NCI-H345 treated with DMSO at 0.1 percent for 48 hours (cell line): ENCODE measurements around the gene KRTAP4-6.
"Not testable (repeated sequence)": the region's sequence is repeated elsewhere in the genome, so short reads cannot be mapped to it uniquely, and the experiment has no call there.

Experiments
- DNase-seq: peaks from one replicate; lab custom pipeline; 2025; ENCODE audit not compliant: unreplicated experiment; lab: John Stamatoyannopoulos, UW

KRTAP4-6 gene

DNA sequence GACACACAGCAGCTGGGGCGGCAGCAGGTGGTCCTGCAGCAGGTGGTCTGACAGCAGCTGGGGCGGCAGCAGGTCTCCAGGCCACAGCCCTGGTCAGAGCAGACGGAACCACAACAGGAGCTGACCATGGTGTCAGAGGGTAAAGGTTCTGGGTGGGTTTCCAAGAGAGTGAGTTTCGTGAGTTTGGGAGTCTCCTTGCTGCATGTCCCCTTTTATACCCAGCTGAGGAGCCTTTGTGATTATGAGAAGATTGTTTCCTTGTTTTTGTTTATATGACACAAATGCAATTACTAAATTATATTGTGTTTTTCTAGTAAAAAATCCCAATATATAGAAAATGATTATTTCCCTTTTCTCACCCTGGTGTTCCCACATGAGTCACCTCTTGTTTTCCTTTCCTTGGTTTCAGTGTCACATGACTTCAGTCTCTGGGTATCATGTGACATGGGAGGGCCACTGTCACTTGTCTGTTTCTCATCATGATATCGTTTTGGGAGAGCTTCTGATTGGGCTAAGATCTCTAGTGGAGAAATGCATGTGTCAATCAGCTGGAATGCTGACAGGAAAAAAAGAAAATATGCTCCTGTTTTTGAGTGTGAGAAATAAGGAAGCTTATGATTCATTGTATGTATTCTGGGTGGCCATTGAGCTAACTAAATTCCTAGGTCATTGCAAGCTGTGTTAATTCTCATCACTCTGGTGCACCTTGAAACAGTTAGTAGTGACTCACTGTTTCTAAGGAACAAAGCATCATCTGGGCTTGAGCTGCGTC, at the start of gene KRTAP4-6:
KRTAP4-6 (minus strand) TSS at position 185 of the 772 bp plus-strand sequence; CDS start at position 128, 57 bp downstream.
- no peak for DNase-seq

DNA sequence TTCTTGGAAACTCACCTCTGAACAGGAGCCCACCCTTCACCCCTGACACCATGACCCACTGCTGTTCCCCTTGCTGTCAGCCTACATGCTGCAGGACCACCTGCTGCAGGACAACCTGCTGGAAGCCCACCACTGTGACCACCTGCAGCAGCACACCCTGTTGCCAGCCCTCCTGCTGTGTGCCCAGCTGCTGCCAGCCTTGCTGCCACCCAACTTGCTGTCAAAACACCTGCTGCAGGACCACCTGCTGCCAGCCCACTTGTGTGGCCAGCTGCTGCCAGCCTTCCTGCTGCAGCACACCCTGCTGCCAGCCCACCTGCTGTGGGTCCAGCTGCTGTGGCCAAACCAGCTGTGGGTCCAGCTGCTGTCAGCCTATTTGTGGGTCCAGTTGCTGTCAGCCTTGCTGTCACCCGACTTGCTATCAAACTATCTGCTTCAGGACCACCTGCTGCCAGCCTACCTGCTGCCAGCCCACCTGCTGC, 49.5 kb upstream of the KRTAP4-6 start, which contains the start of gene KRTAP9-1:
KRTAP9-1 (plus strand) TSS at position 51 of the 482 bp plus-strand sequence; CDS start at position 51, 0 bp downstream.
- not testable (repeated sequence) for DNase-seq

DNA sequence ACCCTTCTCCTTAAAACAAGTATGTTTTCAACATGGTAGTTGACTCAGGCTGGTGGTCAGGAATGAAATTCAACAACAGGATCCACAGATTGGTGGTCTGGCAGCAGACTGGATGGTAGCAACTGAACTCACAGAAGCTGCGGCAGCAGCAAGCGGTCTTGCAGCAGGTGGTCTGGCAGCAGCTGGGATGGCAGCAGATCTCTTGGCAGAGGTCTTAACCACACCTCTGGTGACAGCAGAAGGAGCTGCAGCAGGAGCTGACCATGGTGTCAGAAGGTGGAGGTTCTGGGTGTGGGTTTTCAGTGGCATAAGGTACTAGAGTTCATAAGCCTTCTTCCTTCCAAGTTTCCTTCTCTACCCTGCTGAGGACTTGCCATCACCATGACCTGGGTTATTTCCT, 46.5 kb upstream of the KRTAP4-6 start:
- DNase-seq: no peak

DNA sequence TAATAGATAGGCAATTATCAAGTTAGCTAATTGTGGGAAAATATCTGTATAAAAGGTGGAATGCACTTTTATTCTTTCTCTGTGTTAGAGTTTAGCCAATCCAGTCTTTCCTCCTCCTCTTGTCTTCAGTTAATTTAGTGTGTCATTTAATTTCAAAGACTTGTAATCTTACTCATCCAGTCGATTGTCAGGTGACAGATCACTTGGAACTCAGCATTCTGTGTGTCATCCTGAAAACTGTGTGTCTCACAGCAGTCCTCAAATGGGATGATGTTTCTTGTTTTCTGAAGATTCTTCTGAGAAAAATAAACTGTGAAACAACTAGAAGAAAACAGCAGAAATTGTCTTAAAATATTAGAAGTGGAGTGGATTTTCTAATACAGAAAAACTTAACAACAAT, 44.7 kb upstream of the KRTAP4-6 start:
- DNase-seq: no peak

GRCh38 chr17:41184480-41184961, 44.2 kb upstream of the KRTAP4-6 start, which contains the start of gene KRTAP4-1:
Gene KRTAP4-1, minus strand, starts transcription at chr17:41184911. Its CDS starts 57 bp downstream, at chr17:41184854.
- no peak for DNase-seq

GRCh38 chr17:41178843-41179616, 38.7 kb upstream of the KRTAP4-6 start:
- DNase-seq: no peak

GRCh38 chr17:41178341-41178740, 38.0 kb upstream of the KRTAP4-6 start:
- DNase-seq: no peak

GRCh38 chr17:41177727-41178271, 37.5 kb upstream of the KRTAP4-6 start, which contains the start of gene KRTAP4-2:
Gene KRTAP4-2, minus strand, starts transcription at chr17:41178221. Its CDS starts 57 bp downstream, at chr17:41178164.
- no peak for DNase-seq

- no peak for DNase-seq
These were observed 36.5 kb upstream of the KRTAP4-6 start for GRCh38 chr17:41176744-41177387.

DNA sequence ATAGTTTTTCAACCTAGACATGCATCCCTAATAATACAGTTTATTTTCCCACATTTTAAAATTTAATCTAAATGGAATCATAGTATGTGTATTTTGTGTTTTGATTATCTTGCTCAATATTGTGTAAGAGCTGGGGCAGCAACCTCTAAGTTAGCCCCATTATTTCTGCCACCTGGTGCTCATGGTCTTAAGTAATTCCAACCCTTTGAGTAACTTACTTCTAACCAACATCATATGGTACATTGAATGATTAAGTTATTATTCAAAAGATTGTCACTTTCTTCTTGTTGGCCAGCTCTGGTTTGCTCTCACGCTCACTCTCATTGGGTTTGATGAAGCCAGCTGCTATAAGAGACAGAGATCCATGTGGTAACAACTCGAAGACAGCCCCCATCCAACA, 31.5 kb upstream of the KRTAP4-6 start:
- DNase-seq: no peak

DNA sequence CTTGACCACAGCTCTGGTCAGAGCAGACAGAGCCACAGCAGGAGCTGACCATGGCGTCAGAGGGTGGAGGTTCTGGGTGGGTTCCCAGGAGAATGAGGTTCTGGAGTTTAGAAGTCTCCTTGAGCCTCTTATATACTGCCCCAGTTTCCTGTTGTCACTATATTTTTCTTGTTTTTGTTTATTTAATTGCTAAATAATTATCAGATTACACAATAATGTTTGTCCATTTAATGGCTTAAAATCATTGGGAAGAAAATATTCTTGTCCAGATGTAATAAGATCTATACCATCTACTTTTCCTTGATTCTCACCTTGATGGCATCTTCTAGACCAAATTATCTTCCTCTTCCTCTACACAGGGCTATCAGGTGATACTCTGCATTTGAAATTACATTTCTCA, 27.8 kb upstream of the KRTAP4-6 start, which contains the start of gene KRTAP4-3:
KRTAP4-3 (minus strand) TSS at position 101 of the 400 bp plus-strand sequence; CDS start at position 52, 49 bp downstream.
- no peak for DNase-seq

GRCh38 chr17:41167561-41167960, 27.2 kb upstream of the KRTAP4-6 start:
- no peak for DNase-seq

GRCh38 chr17:41163828-41164227, 23.5 kb upstream of the KRTAP4-6 start:
- DNase-seq: no peak

- DNase-seq: no peak
These were observed 20.3 kb upstream of the KRTAP4-6 start, which contains the start of gene KRTAP4-4 for GRCh38 chr17:41160648-41161047. Gene KRTAP4-4, minus strand, starts transcription at chr17:41160748. Its CDS starts 57 bp downstream, at chr17:41160691.

- DNase-seq: not testable (repeated sequence)
These were observed 19.8 kb upstream of the KRTAP4-6 start for GRCh38 chr17:41160190-41160589.

GRCh38 chr17:41153856-41154255, 13.5 kb upstream of the KRTAP4-6 start:
- no peak for DNase-seq

- no peak for DNase-seq
These were observed 11.2 kb upstream of the KRTAP4-6 start for GRCh38 chr17:41151525-41151924.

- DNase-seq: no peak
These were observed 9.7 kb upstream of the KRTAP4-6 start for GRCh38 chr17:41150026-41150425.

DNA sequence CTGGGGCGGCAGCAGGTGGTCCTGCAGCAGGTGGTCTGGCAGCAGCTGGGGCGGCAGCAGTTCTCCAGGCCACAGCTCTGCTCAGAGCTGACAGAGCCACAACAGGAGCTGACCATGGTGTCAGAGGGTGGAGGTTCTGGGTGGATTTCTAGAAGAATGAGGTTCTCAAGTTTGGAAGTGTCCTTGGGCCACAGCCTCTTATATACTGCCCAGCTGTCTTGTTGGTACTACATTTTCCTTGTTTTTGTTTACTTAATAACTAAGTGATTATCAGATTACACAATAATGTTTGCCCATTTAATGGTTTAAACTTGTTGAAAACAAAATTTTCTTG, 9.3 kb upstream of the KRTAP4-6 start, which contains the start of gene KRTAP4-5:
KRTAP4-5 (minus strand) TSS at position 174 of the 334 bp plus-strand sequence; CDS start at position 116, 58 bp downstream.
- DNase-seq: no peak

DNA sequence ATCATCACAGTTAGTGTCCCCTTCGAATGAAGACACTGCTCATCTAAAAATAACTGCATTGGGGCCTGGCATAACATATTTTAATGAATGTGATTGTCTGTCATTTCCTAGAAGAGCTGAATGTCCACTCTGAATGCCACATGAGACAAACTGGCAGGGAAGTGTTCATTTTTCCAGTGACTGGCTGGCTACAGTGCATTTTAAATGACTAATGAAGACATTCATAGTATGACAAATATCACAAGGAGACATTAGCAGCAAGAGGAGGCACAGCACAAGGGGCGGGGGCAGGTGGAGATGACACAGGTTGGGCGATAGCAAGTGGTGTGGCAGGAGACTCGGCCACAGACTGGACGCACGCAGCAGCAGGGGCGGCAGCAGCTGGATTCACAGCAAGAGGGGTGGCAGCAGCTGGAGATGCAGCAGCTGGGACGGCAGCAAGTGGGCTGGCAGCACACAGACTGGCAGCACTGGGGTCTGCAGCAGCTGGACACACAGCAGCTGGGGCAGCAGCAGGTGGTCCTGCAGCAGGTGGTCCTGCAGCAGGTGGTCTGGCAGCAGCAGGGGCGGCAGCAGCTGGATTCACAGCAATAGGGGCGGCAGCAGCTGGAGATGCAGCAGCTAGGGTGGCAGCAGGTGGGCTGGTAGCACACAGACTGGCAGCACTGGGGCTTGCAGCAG, 8.8 kb upstream of the KRTAP4-6 start:
- not testable (repeated sequence) for DNase-seq
